HUES64 (cell line): Measurements from ENCODE around the gene NRARP.

Experiments
- H3K27ac ChIP-seq: 2 replicates; pipeline ENCODE4 v1.7.0; 2013; ENCODE audit warnings: low read depth, low read length, inconsistent platforms
- H3K27me3 ChIP-seq: 2 replicates; pipeline ENCODE4 v1.6.1; 2013; ENCODE audit warnings: mild to moderate bottlenecking, low read length; ENCODE audit not compliant: insufficient read depth
- H3K36me3 ChIP-seq: 2 replicates; pipeline ENCODE4 v1.6.1; 2013; ENCODE audit warnings: mild to moderate bottlenecking, low read length; ENCODE audit not compliant: insufficient read depth
- H3K4me1 ChIP-seq: 2 replicates; pipeline ENCODE4 v1.6.1; 2013; ENCODE audit warnings: mild to moderate bottlenecking, low read length, moderate library complexity; ENCODE audit not compliant: insufficient read depth
- H3K4me3 ChIP-seq: 2 replicates; pipeline ENCODE4 v1.5.1; 2013; ENCODE audit warnings: mild to moderate bottlenecking, low read length, moderate library complexity
- H3K9ac ChIP-seq: 2 replicates; pipeline ENCODE4 v1.6.1; 2013; ENCODE audit warnings: mild to moderate bottlenecking, low read depth, low read length
- H3K9me3 ChIP-seq: 2 replicates; pipeline ENCODE4 v1.6.1; 2013; ENCODE audit warnings: low read depth, low read length; ENCODE audit not compliant: insufficient read depth
- WGBS: fragments of 150-250, 120-280 bp; methylation state at CpG from one replicate; pipeline ENCODE4 v1.1.7; 2013; ENCODE audit warnings: missing lambda C conversion rate; 5-methylcytosine and 5-hydroxymethylcytosine counted together

NRARP gene

GRCh38 chr9:137307255-137308056, 5.4 kb upstream of the NRARP start:
- peaks cover 15% of the 10 kb centered on the region for H3K27me3 ChIP-seq
- H3K4me3 ChIP-seq = no peak overlapping the region
- H3K9me3 ChIP-seq = no peaks in the 10 kb centered on the region
- WGBS = 87% methylated on average over 30 of the region's 30 CpGs
- H3K36me3 ChIP-seq = no peaks in the 10 kb centered on the region
- no peak overlapping the region for H3K9ac ChIP-seq
- H3K4me1 ChIP-seq = peaks cover 31% of the 10 kb centered on the region
- H3K27ac ChIP-seq = no peak overlapping the region

- H3K9me3 ChIP-seq = no peaks in the 10 kb centered on the region
- 91% methylated on average over 23 of the region's 23 CpGs for WGBS
- peaks cover 31% of the 10 kb centered on the region for H3K4me1 ChIP-seq
- H3K4me3 ChIP-seq = no peak overlapping the region
- no peak overlapping the region for H3K9ac ChIP-seq
- peaks cover 15% of the 10 kb centered on the region for H3K27me3 ChIP-seq
- no peak overlapping the region for H3K27ac ChIP-seq
- no peaks in the 10 kb centered on the region for H3K36me3 ChIP-seq
Measured at GRCh38 chr9:137306850-137307254, 4.8 kb upstream of the NRARP start.

- no peak overlapping the region for H3K27ac ChIP-seq
- no peak overlapping the region for H3K9ac ChIP-seq
- WGBS = 79% methylated on average over 28 of the region's 30 CpGs
- H3K4me1 ChIP-seq = peaks cover 31% of the 10 kb centered on the region
- H3K36me3 ChIP-seq = no peaks in the 10 kb centered on the region
- H3K27me3 ChIP-seq = peaks cover 15% of the 10 kb centered on the region
- H3K4me3 ChIP-seq = no peak overlapping the region
- H3K9me3 ChIP-seq = no peaks in the 10 kb centered on the region
Measured at GRCh38 chr9:137306066-137306849, 4.2 kb upstream of the NRARP start.

GRCh38 chr9:137305798-137306065, 3.7 kb upstream of the NRARP start:
- Histone ChIP-seq H3K27me3 (peaks cover 15% of the 10 kb centered on the region), H3K4me1 (peaks cover 29% of the 10 kb centered on the region), H3K27ac (no peak overlapping the region)

GRCh38 chr9:137305060-137305797, 3.2 kb upstream of the NRARP start:
- Histone ChIP-seq H3K9me3 (no peaks in the 10 kb centered on the region), H3K4me1 (peaks cover 26% of the 10 kb centered on the region), H3K36me3 (no peaks in the 10 kb centered on the region), H3K4me3 (no peak overlapping the region), H3K27ac (peak overlapping the region; percentile 30; the same call in 1 of the 2 replicates), H3K9ac (no peak overlapping the region), H3K27me3 (peaks cover 15% of the 10 kb centered on the region)
- WGBS = 57% methylated on average over 36 of the region's 36 CpGs

More at GRCh38 chr9:137305798-137306065, 3.7 kb upstream of the NRARP start:
- Histone ChIP-seq H3K36me3 (no peaks in the 10 kb centered on the region), H3K4me3 (no peak overlapping the region), H3K9ac (no peak overlapping the region), H3K9me3 (no peaks in the 10 kb centered on the region)
- 73% methylated on average over 8 of the region's 8 CpGs for WGBS

GRCh38 chr9:137304383-137305059, 2.5 kb upstream of the NRARP start:
- Histone ChIP-seq H3K4me1 (peaks cover 33% of the 10 kb centered on the region), H3K9ac (no peak overlapping the region), H3K27ac (no peak overlapping the region), H3K9me3 (no peaks in the 10 kb centered on the region), H3K4me3 (no peak overlapping the region), H3K27me3 (peaks cover 19% of the 10 kb centered on the region), H3K36me3 (no peaks in the 10 kb centered on the region)
- 76% methylated on average over 16 of the region's 16 CpGs for WGBS

GRCh38 chr9:137303893-137304382, 1.9 kb upstream of the NRARP start:
- Histone ChIP-seq H3K9ac (no peak overlapping the region), H3K27me3 (peaks cover 19% of the 10 kb centered on the region), H3K36me3 (no peaks in the 10 kb centered on the region), H3K4me1 (peaks cover 39% of the 10 kb centered on the region), H3K9me3 (no peaks in the 10 kb centered on the region), H3K4me3 (no peak overlapping the region), H3K27ac (no peak overlapping the region)
- WGBS = 89% methylated on average over 22 of the region's 22 CpGs

- no peaks in the 10 kb centered on the region for H3K9me3 ChIP-seq
- H3K27me3 ChIP-seq = peaks cover 19% of the 10 kb centered on the region
- no peak overlapping the region for H3K9ac ChIP-seq
- H3K27ac ChIP-seq = no peak overlapping the region; the same call in 1 of the 2 replicates
- H3K36me3 ChIP-seq = no peaks in the 10 kb centered on the region
- WGBS = 49% methylated on average over 23 of the region's 23 CpGs
- H3K4me3 ChIP-seq = peak overlapping the region; percentile 53
- H3K4me1 ChIP-seq = peaks cover 44% of the 10 kb centered on the region
Measured at GRCh38 chr9:137303151-137303892, 1.3 kb upstream of the NRARP start.

GRCh38 chr9:137302449-137303150, 529 bp upstream of the NRARP start:
- H3K36me3 ChIP-seq = no peaks in the 10 kb centered on the region
- H3K9me3 ChIP-seq = no peaks in the 10 kb centered on the region
- 3% methylated on average over 78 of the region's 78 CpGs for WGBS
- H3K4me3 ChIP-seq = peak overlapping the region; percentile 53
- peaks cover 19% of the 10 kb centered on the region for H3K27me3 ChIP-seq
- no peak overlapping the region for H3K27ac ChIP-seq
- peak overlapping the region; percentile 54; the same call in 1 of the 2 replicates for H3K9ac ChIP-seq
- H3K4me1 ChIP-seq = peaks cover 48% of the 10 kb centered on the region
